Choroid plexus epithelial cell (primary cell): ENCODE measurements around the gene C16orf95.
"Not testable (repeated sequence)": the region's sequence is repeated elsewhere in the genome, so short reads cannot be mapped to it uniquely, and the experiment has no call there.

Experiments
- DNase-seq: peaks from one replicate; pipeline ENCODE4 v3.0.0-alpha.2; 2010; ENCODE audit warnings: low read depth
- H3K4me3 ChIP-seq: 2 replicates; pipeline ENCODE4 v1.5.1; 2011; ENCODE audit warnings: low read depth, mild to moderate bottlenecking, control low read depth, low read length, moderate library complexity
- CTCF ChIP-seq: conservative IDR thresholded peaks from 2 replicates; pipeline ENCODE4 v1.5.1; 2011; ENCODE audit warnings: low read depth, mild to moderate bottlenecking, control low read depth, inconsistent platforms, low read length, moderate library complexity

C16orf95 gene

DNA sequence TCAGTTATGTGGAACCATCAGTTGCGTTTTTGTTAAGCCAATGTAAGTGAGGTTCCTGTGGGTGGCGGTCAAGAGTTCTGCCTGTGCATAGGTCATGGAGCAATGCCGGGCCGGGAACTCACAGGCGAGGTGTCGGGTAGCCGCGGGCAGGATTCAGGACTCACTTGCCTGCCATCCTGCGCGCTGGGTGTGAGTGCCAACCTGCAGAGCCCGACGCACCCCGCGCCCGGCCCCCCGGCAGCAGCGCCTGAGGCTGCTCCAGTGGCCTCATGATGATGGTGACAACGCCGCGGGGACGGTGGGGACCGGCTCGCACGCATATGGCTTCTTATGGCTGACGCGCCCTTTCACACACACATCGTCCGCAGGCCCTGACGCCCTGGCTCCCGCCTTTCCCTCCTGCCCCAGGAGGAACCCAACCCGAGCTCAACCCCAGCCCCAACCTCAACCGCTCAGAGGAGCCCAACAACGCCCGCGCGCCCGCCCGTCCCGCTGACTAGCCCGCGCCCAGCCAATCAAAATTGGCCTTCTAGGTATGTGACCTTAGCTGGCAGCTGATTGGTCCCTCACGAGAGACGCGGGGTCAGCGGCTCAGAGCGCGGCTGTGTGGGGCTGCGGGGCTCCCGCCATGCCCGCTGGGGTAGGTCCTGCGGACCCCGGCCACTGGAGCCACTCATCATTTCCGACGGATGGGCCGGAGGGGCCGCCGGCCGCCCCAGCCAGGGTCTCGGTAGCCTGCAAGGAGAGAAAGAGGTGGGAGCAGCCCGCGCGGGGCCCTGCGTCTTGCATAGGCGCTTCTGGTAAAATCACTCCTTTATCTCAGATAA lies at the start of gene C16orf95:
TSS of gene C16orf95 (minus strand) at position 470 of the 827 bp plus-strand sequence. CDS start at position 320, 150 bp downstream.
- TF ChIP-seq CTCF = peak; percentile 71
- H3K4me3 ChIP-seq = peak within 1 kb of the TSS; percentile 97
- DNase-seq = peak; percentile 96

DNA sequence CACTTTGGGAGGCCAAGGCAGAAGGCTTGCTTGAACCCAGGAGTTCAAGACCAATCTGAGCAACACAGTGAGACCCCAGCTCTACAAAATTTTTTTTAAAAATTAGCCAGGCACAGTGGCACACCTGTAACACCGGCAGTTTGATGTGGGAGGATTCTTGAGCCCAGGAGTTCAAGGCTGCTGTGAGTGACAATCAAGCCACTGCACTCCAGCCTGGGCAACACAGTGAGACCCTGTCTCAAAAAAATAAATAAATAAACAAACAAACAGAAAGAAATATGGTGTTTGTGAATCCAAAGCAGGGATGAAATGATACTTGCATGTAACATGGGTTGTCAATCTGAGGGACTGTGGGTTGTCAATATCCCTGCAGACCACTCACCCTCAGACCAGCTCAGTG lies 49.7 kb upstream of the C16orf95 start:
- no peak for DNase-seq
- H3K4me3 ChIP-seq = no peak overlapping the region
- no peak for TF ChIP-seq CTCF

- DNase-seq = no peak
- no peak overlapping the region for H3K4me3 ChIP-seq
- no peak for TF ChIP-seq CTCF
These were observed 49.1 kb upstream of the C16orf95 start for GRCh38 chr16:87366288-87366687.

- no peak for TF ChIP-seq CTCF
- DNase-seq = no peak
- H3K4me3 ChIP-seq = no peak overlapping the region
These were observed 48.0 kb upstream of the C16orf95 start for GRCh38 chr16:87365021-87365713.

DNA sequence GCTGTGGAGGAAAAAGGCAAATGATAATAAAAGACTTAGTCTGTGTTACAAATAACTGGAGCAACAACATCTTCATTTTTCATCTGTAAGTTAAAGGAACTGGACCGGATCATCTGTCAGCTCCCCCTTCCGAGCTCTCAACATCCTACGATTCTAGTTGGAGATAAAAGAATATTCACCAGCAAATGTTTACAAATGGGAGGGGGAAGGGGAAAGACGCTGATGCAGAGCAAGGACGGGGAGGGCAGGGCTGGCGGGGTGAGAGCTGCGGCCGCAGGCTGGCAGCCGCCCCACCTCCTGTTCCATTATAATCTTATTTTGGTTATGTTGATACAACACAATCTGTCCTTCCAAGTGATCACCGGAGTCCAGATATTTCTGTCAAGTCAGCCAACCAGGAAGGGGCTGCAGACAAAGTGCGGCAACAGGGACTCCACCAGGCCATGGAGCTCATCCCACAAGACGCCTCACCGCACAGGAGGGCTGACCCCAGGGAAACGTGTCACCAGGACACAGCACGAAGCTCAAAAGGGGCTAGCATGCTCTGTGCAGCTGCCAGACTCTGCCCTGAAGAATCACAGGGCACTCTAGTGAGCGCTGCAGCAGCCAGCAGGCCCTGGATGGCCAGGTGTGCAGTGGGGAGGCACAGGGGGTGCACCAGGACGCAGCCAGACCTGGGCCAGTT lies 46.7 kb upstream of the C16orf95 start:
- no peak overlapping the region for H3K4me3 ChIP-seq
- DNase-seq = no peak
- TF ChIP-seq CTCF = no peak

DNA sequence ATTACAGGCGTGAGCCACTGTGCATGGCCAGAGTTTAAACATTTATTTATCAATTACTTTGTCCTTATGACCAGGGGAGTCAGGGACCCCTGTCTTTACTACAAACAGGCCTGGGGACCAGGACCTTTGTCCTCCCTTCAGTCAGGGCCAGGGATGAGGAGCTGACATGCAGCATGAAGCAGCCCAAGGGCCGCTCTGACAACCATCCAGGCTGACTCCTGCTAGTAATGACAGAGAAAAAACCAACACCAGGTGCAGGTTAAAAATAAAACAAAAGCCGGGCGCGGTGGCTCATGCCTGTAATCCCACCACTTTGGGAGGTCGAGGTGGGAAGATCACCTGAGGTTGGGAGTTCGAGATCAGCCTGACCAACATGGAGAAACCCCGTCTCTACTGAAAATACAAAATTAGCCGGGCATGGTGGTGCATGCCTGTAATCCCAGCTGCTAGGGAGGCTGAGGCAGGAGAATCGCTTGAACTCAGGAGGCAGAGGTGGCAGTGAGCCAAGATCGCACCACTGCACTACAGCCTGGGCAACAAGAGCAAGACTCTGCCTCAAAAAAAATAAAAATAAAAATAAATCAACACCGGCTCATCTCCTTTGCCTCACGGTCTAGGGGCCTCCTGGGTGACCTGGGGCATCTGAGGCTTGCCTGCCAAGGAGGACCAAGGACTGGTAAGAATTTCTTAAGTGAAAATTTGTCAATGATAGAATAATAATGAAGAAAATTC lies 45.8 kb upstream of the C16orf95 start:
- not testable (repeated sequence) for DNase-seq, H3K4me3 ChIP-seq
